GM18517 (cell line): ENCODE data around the gene RALBP1.

Experiments used
- ATAC-seq: cut with Tn5 transposase; IDR thresholded peaks from one replicate; pipeline ENCODE4 v1.9.1; 2021; ENCODE audit warnings: mild to moderate bottlenecking, moderate library complexity; ENCODE audit not compliant: unreplicated experiment

The RALBP1 gene

GRCh38 chr18:9546468-9546867, 71.2 kb downstream of the RALBP1 start:
- ATAC-seq: no peak

DNA sequence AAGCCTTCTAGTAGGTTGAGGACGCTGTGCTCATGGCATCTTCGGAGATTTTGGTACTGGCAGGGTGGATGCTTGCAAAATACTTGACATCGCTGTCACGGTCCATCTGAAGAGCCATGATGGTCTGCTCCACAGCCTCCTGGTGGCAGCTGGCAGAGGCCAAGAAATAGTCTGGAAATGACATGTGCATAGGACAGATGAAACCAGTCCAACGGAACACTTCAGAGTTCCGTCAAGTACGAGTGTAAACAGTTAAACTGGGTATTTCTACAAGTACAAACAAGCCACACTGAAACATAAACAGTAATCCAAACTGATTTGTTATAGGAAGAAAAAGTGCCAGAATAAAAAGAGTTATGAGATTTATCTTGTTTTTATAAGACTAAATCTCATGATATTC, 72.5 kb downstream of the RALBP1 start:
- ATAC-seq: no peak

GRCh38 chr18:9549405-9549804, 74.1 kb downstream of the RALBP1 start:
- ATAC-seq: no peak

DNA sequence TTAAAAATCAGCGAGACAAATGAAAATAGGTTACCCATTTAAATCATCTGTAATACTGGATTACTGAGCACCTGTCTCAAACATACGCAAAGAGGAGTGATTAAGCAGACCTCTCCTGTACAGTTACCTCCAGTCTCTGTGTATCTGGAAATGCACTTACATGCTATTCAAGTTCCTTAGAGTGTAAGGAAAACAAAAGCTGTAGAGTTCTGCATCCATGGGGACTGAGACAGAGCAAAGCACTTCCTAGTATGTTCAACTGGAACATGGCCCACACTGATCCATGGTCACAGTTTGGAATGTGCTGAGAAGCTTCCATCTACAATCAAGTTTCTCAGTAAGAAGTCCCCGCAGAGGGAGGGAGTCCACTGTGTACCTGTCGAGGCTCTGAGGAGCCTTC, 75.1 kb downstream of the RALBP1 start:
- no peak for ATAC-seq

GRCh38 chr18:9552191-9552590, 76.9 kb downstream of the RALBP1 start:
- no peak for ATAC-seq

DNA sequence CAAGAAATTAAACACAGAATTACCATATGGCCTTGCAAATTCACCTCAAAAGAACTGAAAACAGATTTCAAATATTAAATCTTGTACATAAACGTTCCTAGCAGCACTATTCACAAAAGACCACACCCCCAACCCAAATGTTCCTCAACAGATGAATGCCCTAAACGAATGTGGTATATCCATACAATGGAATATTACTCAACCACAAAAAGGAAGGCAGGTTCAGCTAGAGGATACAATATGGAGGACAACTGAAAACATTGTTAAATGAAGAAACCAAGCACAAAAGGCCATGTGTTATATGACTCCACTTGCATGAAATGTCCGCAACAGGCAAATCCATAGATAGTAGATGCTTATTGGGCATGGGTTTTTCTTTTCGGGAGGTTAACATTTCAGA, 77.3 kb downstream of the RALBP1 start:
- no peak for ATAC-seq

GRCh38 chr18:9557250-9557943, 82.1 kb downstream of the RALBP1 start:
- no peak for ATAC-seq

DNA sequence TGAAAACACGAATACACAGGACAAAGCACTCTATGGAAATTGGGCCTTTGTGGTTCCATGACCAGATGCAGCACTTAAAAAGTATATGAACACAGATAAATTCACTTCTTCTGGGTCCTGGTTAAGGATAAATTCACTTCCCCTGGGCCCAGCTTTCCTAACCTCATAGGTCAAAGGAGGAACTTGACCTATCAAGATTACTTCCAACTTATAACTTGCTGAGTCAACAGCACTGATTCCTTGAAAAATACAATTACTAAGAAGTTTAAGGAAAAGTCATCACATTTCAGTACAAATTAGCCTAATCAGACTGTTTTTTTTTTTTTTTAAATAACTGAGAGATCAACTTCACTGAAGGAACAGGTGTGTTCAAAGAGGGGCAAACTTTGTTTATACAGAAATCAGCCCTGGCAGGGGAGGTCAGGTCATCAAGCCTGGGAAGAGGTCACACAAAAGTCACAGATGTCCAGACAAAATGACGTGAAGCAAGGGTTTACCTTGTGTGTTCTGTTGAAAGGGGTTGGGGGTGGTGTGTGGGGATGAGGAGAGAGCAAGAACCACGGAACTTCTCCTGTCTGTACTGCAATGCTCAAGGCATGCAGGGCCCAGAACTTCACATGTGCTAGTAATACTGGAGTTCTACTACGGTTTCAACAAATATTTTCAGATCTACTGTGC, 83.2 kb downstream of the RALBP1 start:
- no peak for ATAC-seq

DNA sequence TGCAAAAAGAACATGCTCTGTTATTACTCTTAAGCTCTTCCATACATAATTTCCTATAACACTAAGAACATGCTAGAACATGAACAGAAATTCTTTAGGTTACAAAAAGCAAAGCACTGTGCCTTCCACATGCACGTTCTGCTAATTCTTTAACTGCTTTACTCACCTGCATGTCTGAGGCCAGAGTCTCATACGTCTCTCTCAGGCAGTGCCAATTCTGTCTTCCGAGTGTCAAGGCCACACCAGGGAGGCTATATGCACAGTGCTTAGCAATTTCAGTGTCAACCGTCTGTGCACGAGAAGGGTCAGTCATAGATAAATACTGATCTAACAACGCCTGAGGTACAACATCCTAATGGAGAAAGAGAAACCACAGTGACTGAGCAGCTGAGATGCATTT, 83.9 kb downstream of the RALBP1 start:
- ATAC-seq: no peak

GRCh38 chr18:9561759-9562158, 86.4 kb downstream of the RALBP1 start:
- ATAC-seq: no peak

DNA sequence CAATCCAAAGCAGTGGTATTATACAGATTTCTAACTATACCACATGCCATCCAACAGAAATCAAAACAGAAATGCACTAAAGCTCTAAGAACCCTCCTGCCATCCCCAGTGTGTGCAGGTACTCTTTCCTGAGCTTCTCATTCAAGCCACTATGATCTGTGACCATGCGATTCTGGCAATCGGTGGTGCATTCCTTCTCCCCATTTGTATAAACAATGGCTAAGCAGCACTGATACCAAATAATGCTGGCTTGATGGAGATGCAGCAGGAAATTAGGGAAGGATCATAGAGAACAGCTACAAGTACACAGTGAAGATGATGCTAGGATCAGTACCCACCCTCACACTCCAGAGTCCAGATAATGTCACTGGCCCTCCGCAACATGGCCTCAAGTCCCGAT, 87.3 kb downstream of the RALBP1 start:
- no peak for ATAC-seq

DNA sequence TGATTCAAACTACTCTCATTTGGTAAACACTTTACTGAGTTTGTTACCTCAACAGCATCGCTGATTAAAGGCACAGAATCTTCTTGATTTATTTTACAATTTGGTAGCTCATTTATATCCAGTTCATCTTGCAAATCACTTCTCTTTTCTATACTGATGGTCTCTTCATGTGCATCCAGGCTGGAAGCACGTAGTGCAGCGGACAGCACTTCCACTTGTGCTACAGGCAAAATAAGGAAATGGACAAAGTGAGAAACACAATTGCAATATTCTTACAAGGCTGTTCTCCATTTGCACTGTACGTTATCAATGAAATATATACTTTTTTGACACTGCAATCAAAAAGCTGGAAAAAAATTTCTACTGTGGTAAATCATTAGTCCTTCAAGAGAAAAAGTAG, 88.0 kb downstream of the RALBP1 start:
- ATAC-seq: no peak

DNA sequence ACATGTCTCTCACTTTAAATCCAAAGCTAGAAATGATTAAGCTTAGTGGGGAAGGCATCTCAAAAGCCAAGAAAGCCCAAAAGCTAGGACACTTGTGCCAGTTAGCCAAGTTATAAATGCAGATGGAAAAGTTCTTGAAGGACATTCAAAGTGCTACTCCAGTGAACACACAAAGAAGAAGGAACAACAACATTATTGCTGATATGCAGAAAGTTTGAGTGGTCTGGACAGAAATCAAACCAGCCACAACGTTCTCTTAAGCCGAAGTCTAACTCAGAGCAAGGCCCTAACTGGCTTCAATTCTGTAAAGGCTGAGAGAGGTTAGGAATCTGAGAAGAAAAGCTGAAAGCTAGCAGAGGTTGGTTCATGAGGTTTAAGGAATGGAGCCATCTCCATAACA, 90.1 kb downstream of the RALBP1 start:
- ATAC-seq: no peak

DNA sequence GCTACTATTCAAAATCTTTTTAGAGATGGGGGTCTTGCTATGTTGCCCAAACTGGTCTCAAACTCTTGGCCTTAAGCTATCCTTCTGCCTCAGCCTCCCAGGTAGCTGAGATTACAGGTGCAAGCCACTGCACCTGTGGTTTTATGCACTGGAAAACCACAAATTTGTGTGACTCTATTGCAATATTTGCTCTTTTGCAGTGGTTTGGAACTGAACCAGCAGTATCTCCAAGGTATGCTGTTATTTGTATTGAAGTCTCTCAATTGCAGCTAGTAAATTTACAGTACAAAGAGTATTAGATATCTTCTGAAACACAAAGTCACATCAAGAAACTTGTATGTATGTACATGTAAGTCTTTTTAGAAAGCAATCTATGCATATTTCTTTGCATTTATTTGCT, 92.9 kb downstream of the RALBP1 start:
- ATAC-seq: no peak

- ATAC-seq: no peak
These were observed 93.9 kb downstream of the RALBP1 start for GRCh38 chr18:9569178-9569577.

- no peak for ATAC-seq
These were observed 94.9 kb downstream of the RALBP1 start for GRCh38 chr18:9570255-9570654.

GRCh38 chr18:9571546-9571945, 96.2 kb downstream of the RALBP1 start:
- ATAC-seq: no peak

GRCh38 chr18:9574473-9575115, 99.3 kb downstream of the RALBP1 start:
- no peak for ATAC-seq

DNA sequence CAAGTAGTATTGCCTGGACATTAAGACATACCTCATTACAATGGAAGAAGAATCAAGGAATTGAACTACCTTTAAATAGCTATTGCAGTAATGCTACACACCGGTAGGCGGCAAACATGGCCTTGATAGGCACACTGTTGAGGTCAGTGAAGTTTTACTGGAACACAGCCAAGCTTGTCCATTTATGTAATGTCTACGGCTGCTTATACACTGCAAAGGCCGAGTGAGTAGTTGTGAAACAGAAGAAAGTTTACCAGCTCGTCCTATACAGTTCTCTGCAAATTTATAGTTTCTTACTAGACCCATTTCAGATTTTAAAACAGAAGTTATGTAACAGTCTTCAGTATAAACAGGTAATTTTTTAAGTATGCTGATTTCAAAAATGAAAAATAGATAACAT, 100.2 kb downstream of the RALBP1 start:
- no peak for ATAC-seq

GRCh38 chr18:9577361-9577760, 102.0 kb downstream of the RALBP1 start:
- no peak for ATAC-seq

GRCh38 chr18:9578306-9578705, 103.0 kb downstream of the RALBP1 start:
- ATAC-seq: no peak

DNA sequence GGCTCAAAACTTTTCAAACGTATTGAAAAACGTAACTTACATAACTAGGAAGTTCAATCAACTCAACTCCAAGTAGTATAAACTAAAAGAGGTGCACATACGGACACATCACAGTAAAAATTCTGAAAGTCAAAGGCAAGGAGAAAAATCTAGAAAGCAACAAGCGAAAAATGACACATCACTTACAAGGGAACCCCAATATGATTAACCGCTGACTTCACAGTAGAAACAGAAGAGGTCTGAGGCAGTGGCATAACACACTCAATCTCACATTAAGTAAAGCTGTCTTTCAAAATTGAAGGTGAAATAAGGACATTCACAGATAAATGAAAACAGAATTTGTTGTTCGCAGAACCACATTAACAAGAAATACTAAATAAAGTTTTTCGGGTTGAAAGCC, 106.4 kb downstream of the RALBP1 start:
- no peak for ATAC-seq
